MCF 10A (cell line): ENCODE measurements around the gene MLLT10. TPM values are rescaled to one million over a fixed set of nuclear protein-coding genes. Genes with fewer than 3 reads are reported as not detected.
"Not testable (repeated sequence)": the region's sequence is repeated elsewhere in the genome, so short reads cannot be mapped to it uniquely, and the experiment has no call there.

Source experiments
- BruUV-seq: library from RNA; stranded (reverse); fragments of 400-500 nt; replicated peaks from 2 replicates; lab custom pipeline; 2021; lab: Mats Ljungman, UMichigan
- CTCF ChIA-PET: fragments of 300-600 bp; sonication (Branson Sonifier 250); formaldehyde crosslinking; extraction: SDS; loops from one replicate; lab custom pipeline; 2021; ENCODE audit warnings: antibody characterized with exemption, inconsistent platforms; lab: Yijun Ruan, JAX
- POLR2A ChIA-PET: fragments of 300-600, 350-650 bp; sonication (Branson Sonifier 250); formaldehyde crosslinking; extraction: SDS; loops from one replicate; lab custom pipeline; 2020; ENCODE audit warnings: antibody characterized with exemption, inconsistent platforms; lab: Yijun Ruan, JAX
- DNase-seq: peaks from one replicate; pipeline ENCODE4 v3.0.0-alpha.2; 2018; ENCODE audit not compliant: unreplicated experiment
- H3K27ac Mint-ChIP-seq: one replicate; pipeline ENCODE4 v1.8.0; 2022; ENCODE audit warnings: mild to moderate bottlenecking, low read depth, mixed read lengths; ENCODE audit not compliant: unreplicated experiment
- H3K27me3 Mint-ChIP-seq: one replicate; pipeline ENCODE4 v1.8.0; 2022; ENCODE audit warnings: mixed read lengths; ENCODE audit not compliant: insufficient read depth, unreplicated experiment
- H3K36me3 Mint-ChIP-seq: one replicate; pipeline ENCODE4 v1.8.0; 2022; ENCODE audit warnings: mild to moderate bottlenecking, moderate library complexity, mixed read lengths; ENCODE audit not compliant: insufficient read depth, unreplicated experiment
- H3K4me1 Mint-ChIP-seq: one replicate; pipeline ENCODE4 v1.8.0; 2022; ENCODE audit warnings: mixed read lengths; ENCODE audit not compliant: insufficient read depth, unreplicated experiment
- H3K4me3 Mint-ChIP-seq: one replicate; pipeline ENCODE4 v1.8.0; 2022; ENCODE audit warnings: mild to moderate bottlenecking, moderate library complexity, mixed read lengths; ENCODE audit not compliant: unreplicated experiment
- H3K9me3 Mint-ChIP-seq: one replicate; pipeline ENCODE4 v1.8.0; 2022; ENCODE audit warnings: mixed read lengths; ENCODE audit not compliant: unreplicated experiment
- intact Hi-C: fragments of 100-400 bp; cut with micrococcal nuclease; formaldehyde crosslinking; loops from 2 replicates; pipeline ENCODE4 v1.14.1; 2022
- total RNA-seq: library from RNA; stranded (reverse); gene quantifications from 2 replicates; pipeline ENCODE4 v1.2.3, GENCODE V29; 2022
- TF ChIP-seq, protein P1 (sequence below): fragments of 200-600 bp; IDR thresholded peaks from one replicate; pipeline ENCODE4 v1.8.0; 2022; ENCODE audit warnings: antibody characterized with exemption, mild to moderate bottlenecking; ENCODE audit not compliant: unreplicated experiment

The MLLT10 gene
- total RNA-seq, 1 experiment from 2014 or later: 47.5 TPM

DNA sequence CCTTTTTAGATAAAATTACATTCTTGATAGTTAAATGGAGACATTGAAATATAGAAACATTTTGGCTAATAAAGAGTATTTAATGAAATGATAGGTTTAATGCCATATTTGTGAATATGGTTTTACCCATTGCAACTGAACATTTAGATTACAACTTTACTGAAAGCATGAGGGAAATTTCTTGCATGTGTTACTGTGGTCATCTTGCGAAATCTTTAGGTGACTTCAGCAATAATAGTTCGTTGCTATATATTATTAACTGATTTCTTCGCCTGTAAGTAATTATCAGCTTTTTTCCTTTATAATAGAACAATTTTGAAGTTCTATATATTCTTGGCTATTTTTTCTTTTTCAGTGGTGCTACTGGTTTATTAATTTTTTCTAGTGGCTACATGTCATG, 83.2 kb downstream of the MLLT10 start:
- peak; percentile 13 for DNase-seq
- no TSS peak for BruUV-seq
- Mint-ChIP-seq H3K27me3 (no peaks in the 10 kb centered on the region), H3K4me1 (no peaks in the 10 kb centered on the region), H3K27ac (no peak overlapping the region), H3K36me3 (peaks cover 61% of the 10 kb centered on the region), H3K4me3 (no peak overlapping the region), H3K9me3 (no peaks in the 10 kb centered on the region)
- CTCF ChIA-PET: interaction anchor here (0.7 kb wide), 1 partner anchor 181 kb away, joined by 3 read pairs; no protein-coding TSS in a partner anchor
- intact Hi-C loops: no loop called here
- TF ChIP-seq, protein P1, sequence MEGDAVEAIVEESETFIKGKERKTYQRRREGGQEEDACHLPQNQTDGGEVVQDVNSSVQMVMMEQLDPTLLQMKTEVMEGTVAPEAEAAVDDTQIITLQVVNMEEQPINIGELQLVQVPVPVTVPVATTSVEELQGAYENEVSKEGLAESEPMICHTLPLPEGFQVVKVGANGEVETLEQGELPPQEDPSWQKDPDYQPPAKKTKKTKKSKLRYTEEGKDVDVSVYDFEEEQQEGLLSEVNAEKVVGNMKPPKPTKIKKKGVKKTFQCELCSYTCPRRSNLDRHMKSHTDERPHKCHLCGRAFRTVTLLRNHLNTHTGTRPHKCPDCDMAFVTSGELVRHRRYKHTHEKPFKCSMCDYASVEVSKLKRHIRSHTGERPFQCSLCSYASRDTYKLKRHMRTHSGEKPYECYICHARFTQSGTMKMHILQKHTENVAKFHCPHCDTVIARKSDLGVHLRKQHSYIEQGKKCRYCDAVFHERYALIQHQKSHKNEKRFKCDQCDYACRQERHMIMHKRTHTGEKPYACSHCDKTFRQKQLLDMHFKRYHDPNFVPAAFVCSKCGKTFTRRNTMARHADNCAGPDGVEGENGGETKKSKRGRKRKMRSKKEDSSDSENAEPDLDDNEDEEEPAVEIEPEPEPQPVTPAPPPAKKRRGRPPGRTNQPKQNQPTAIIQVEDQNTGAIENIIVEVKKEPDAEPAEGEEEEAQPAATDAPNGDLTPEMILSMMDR: no peak
- POLR2A ChIA-PET: no interaction called here

DNA sequence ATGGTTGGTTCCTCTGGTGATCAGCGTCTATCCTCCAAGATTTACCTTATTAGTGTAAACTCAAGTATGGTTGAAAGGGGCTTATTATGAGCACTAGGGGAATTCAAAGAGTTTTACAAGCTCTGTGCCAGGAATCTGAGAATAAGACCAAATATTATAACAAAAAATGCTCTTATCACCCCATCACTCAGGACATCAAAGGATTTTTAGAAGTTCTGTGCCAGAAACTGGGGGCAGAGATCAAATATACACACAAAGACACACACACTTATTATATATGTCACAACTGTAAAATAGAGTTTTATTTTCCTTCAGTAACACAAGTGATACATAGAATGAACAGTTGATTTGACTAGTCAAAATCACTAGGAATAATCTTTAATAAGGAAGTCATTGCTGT, 89.3 kb downstream of the MLLT10 start:
- ChIA-PET CTCF (no interaction called here), POLR2A (interaction anchor here (1.0 kb wide), 1 partner anchor 9 kb away, joined by 4 read pairs; no protein-coding TSS in a partner anchor)
- BruUV-seq: no TSS peak
- Mint-ChIP-seq H3K9me3 (no peaks in the 10 kb centered on the region), H3K4me1 (peaks cover 10% of the 10 kb centered on the region), H3K36me3 (peaks cover 68% of the 10 kb centered on the region), H3K27ac (no peak overlapping the region), H3K4me3 (no peak overlapping the region), H3K27me3 (no peaks in the 10 kb centered on the region)
- DNase-seq: no peak
- intact Hi-C loops: no loop called here
- TF ChIP-seq, protein P1: no peak

DNA sequence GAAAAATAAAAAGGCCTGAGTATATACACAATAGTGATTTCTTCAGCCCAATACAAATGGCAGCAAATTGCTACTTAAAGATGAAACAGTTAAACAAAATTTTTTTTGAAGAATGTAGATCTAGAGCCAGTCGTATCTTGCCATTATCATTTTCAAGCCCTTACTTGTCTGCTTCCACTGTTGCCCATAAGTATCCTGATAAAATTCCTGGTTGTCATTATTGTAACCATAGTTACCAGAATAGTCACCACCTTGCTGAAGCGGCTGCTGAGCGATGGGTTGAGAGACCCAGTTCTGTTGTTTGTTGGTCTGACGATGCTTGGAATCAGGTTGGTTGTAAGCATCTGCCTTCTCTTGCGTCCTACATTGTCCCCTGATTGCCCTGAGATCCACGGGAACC, 90.4 kb downstream of the MLLT10 start:
- peaks cover 10% of the 10 kb centered on the region for H3K4me1 Mint-ChIP-seq
- H3K4me3 Mint-ChIP-seq, H3K9me3 Mint-ChIP-seq, H3K27ac Mint-ChIP-seq, BruUV-seq, H3K27me3 Mint-ChIP-seq, intact Hi-C loops, CTCF ChIA-PET, DNase-seq: not testable (repeated sequence)
- POLR2A ChIA-PET: interaction anchor here (1.0 kb wide), 1 partner anchor 10 kb away, joined by 4 read pairs; no protein-coding TSS in a partner anchor
- H3K36me3 Mint-ChIP-seq: peaks cover 74% of the 10 kb centered on the region

DNA sequence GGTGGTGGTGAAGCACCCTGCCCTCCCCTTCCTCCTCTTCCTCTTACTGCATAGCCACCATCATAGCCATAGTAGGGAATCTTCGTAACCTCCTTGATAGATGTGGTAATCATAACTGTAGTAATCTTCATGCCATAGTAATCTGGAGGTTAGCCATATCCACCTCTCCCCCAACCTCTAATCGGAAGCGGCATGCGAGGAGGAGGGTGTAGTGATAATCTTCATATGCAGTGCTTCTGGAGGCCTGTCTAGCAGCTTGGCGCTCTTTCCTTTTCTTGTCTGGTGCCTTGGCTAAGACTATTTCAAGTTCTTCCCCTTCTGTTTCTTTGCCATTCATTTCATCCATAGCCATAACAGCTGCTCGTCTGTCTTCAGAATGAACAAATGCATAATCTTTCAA, 90.9 kb downstream of the MLLT10 start:
- Mint-ChIP-seq H3K27me3 (no peaks in the 10 kb centered on the region), H3K9me3 (no peaks in the 10 kb centered on the region), H3K4me3 (no peak overlapping the region), H3K4me1 (peaks cover 10% of the 10 kb centered on the region), H3K36me3 (peaks cover 71% of the 10 kb centered on the region), H3K27ac (peak overlapping the region; percentile 43)
- ChIA-PET CTCF (interaction anchor here (1.6 kb wide), 1 partner anchor 10 kb away, joined by 4 read pairs; no protein-coding TSS in a partner anchor), POLR2A (no interaction called here)
- TF ChIP-seq, protein P1: no peak
- no TSS peak for BruUV-seq
- DNase-seq: no peak
- intact Hi-C loops: no loop called here
